ENCODE data around the gene VKORC1L1. TPM values are rescaled to one million over a fixed set of nuclear protein-coding genes. Genes with fewer than 3 reads are reported as not detected.
"Not testable (repeated sequence)": the region's sequence is repeated elsewhere in the genome, so short reads cannot be mapped to it uniquely, and the experiment has no call there.

Gene VKORC1L1
- total RNA-seq, 2 experiments from 2014 or later: 13.5 to 14.8 TPM

DNA sequence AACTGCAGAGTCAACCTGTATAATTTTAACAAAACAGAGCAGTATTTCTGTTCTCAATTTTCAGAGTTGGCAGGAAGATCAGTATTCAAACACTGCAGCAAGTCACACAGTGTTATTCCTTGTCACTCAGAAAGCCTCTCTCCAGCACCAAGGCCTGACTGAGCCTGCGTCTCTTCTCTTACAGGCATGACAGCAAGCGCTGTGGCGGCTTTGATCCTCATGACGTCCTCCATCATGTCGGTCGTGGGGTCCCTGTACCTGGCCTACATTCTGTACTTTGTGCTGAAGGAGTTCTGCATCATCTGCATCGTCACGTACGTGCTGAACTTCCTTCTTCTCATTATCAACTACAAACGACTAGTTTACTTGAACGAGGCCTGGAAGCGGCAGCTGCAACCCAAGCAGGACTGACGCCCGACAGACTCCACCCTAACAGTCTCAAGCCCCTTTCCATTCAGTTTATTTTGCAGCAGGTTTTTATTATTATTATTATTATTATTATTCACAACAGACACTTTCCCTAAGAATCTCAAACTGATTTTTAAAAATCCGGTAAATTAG lies 81.1 kb downstream of the VKORC1L1 start:
- Mint-ChIP-seq H3K36me3 (ENCODE audit: low read depth) (peaks cover 23% of the 10 kb centered on the region), H3K9me3 (ENCODE audit: insufficient read depth) (no peaks in the 10 kb centered on the region), H3K27me3 (ENCODE audit: low read depth) (no peaks in the 10 kb centered on the region), H3K4me1 (ENCODE audit: low read depth) (no peaks in the 10 kb centered on the region), H3K4me3 (no peak overlapping the region), H3K27ac (no peak overlapping the region)
- DNase-seq (no peak), ATAC-seq (no peak)
- ChIA-PET CTCF (no interaction called here), POLR2A (no interaction called here)

DNA sequence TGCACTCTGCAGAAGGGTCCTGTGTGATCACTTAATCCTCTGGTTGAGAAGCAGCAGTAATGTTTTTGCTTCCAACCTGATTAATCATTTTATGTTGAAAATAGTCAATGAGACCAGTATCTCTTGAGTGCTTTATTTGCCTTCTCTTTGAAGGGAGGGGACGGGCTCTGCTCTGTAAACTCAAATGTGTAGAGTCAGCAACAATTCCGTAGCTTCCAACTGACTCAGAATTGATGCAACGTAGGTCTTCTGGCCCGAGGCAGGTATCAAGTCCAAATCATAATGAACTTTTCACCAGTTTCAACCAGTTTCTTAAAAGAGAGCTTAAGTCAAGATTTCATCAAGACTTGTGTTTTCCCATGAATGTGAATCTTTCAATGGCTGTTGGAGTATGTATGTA lies 82.8 kb downstream of the VKORC1L1 start:
- Mint-ChIP-seq H3K36me3 (ENCODE audit: low read depth) (peaks cover 40% of the 10 kb centered on the region), H3K9me3 (ENCODE audit: insufficient read depth) (no peaks in the 10 kb centered on the region), H3K27me3 (ENCODE audit: low read depth) (no peaks in the 10 kb centered on the region), H3K4me1 (ENCODE audit: low read depth) (no peaks in the 10 kb centered on the region), H3K27ac (no peak overlapping the region), H3K4me3 (no peak overlapping the region)
- ChIA-PET CTCF (no interaction called here), POLR2A (no interaction called here)
- DNase-seq (no peak), ATAC-seq (no peak)

DNA sequence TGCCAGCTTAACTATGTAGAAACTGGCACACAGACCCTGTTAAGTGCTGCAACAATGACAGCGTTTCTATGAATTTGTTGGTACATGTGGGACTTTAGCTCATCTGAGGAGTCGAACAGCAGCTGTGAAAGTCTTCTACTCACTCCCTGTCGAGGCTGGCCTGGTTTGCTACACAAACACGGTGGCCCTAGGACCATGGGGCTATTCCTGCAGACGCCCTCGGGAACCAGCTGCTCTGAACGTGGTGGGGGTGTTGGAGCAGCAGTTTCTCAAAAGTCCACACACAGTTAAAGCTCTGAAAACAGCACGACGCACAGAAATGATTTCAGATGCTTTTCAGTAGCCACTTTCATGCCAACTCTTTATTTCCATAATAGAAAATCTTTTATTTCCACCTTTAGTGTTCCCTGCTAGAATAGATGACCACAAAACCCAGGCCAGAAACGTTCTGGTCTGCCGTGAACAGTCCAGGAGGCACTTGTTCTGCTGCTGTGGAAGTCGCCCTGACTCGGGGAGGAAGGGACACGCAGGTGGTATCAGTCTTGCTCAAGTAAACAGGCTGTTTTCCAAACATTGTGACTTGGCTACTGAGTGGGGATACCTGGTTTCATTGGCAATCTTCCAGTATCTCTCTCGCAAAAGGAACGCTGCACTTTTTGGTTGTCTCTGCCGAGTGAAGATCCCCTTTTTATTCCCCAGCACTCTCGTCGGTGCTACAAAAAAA lies 87.6 kb downstream of the VKORC1L1 start:
- DNase-seq (no peak), ATAC-seq (no peak)
- no peak overlapping the region for H3K27ac Mint-ChIP-seq
- no peaks in the 10 kb centered on the region for H3K27me3 Mint-ChIP-seq (ENCODE audit: low read depth)
- POLR2A ChIA-PET: no interaction called here
- H3K4me3 Mint-ChIP-seq: no peak overlapping the region
- H3K4me1 Mint-ChIP-seq (ENCODE audit: low read depth): no peaks in the 10 kb centered on the region
- CTCF ChIA-PET: no interaction called here
- no peaks in the 10 kb centered on the region for H3K9me3 Mint-ChIP-seq (ENCODE audit: insufficient read depth)
- peaks cover 55% of the 10 kb centered on the region for H3K36me3 Mint-ChIP-seq (ENCODE audit: low read depth)

DNA sequence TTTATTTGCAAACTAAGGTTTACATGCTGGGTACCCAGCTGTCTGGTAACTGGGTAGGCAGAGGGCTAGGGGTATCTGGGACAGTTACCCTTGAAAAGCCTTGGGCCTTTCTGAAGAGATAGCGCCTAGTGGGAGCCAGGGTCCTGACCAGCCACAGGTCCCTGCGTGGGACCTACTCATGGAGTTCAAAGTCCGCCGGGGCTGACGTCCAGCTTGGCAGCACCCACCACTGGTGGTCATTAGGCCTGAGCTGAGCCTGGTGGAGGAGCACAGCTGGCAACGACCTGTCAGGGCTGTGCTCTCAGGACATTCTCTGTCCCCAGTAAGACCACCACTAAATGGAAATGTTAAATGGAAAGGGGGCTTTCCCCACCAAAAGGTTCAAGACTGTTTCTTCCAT lies 89.2 kb downstream of the VKORC1L1 start:
- H3K9me3 Mint-ChIP-seq (ENCODE audit: insufficient read depth): no peaks in the 10 kb centered on the region
- H3K27me3 Mint-ChIP-seq (ENCODE audit: low read depth): no peaks in the 10 kb centered on the region
- H3K36me3 Mint-ChIP-seq (ENCODE audit: low read depth): peaks cover 60% of the 10 kb centered on the region
- ChIA-PET POLR2A (no interaction called here), CTCF (no interaction called here)
- H3K4me1 Mint-ChIP-seq (ENCODE audit: low read depth): no peaks in the 10 kb centered on the region
- ATAC-seq (no peak), DNase-seq (no peak)
- no peak overlapping the region for H3K4me3 Mint-ChIP-seq
- no peak overlapping the region for H3K27ac Mint-ChIP-seq

DNA sequence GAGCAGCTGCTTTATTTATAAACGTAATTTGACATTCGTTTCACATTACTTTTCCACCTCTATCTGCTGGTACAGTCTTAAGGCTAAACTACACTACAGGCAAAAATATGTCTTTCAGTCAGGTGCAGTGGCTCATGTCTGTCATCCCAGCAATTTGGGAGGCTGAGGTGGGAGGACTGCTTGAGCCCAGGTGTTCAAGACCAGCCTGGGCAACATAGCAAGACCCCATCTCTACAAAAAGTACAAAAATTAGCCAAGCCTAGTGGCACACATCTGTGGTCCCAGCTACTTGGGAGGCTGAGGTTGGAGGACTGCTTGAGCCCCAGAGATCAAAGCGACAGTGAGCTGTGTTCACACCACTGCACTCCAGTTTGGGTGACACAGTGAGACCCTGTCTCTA lies 91.8 kb downstream of the VKORC1L1 start:
- H3K4me1 Mint-ChIP-seq (ENCODE audit: low read depth); DNase-seq; CTCF ChIA-PET; H3K4me3 Mint-ChIP-seq; H3K27ac Mint-ChIP-seq; H3K9me3 Mint-ChIP-seq (ENCODE audit: insufficient read depth); H3K27me3 Mint-ChIP-seq (ENCODE audit: low read depth); ATAC-seq: not testable (repeated sequence)
- POLR2A ChIA-PET: interaction anchor here (0.7 kb wide), 1 partner anchor 25 kb away, joined by 3 read pairs; no protein-coding TSS in a partner anchor
- peaks cover 70% of the 10 kb centered on the region for H3K36me3 Mint-ChIP-seq (ENCODE audit: low read depth)

DNA sequence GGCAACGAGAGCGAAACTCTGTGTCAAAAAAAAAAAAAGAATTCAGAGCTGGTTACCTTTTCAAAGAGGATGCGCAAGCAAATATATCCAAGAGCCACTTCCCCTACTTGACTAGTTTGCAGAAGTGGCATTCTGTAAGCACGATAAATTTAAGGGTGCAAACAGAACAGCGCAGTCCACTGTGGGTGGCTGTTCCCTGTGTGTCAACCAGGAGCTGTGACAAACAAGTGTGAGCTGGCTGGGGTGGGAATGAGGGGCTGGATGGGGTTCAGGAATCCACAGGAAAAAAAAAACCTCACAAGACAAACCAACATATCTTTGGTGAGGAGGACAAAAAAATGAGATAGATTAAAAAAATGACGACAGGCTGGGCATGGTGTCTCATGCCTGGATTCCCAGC lies 93.3 kb downstream of the VKORC1L1 start:
- POLR2A ChIA-PET: no interaction called here
- no peak overlapping the region for H3K27ac Mint-ChIP-seq
- DNase-seq (no peak), ATAC-seq (no peak)
- no peaks in the 10 kb centered on the region for H3K27me3 Mint-ChIP-seq (ENCODE audit: low read depth)
- CTCF ChIA-PET: no interaction called here
- H3K9me3 Mint-ChIP-seq (ENCODE audit: insufficient read depth): no peaks in the 10 kb centered on the region
- no peaks in the 10 kb centered on the region for H3K4me1 Mint-ChIP-seq (ENCODE audit: low read depth)
- peaks cover 68% of the 10 kb centered on the region for H3K36me3 Mint-ChIP-seq (ENCODE audit: low read depth)
- no peak overlapping the region for H3K4me3 Mint-ChIP-seq

DNA sequence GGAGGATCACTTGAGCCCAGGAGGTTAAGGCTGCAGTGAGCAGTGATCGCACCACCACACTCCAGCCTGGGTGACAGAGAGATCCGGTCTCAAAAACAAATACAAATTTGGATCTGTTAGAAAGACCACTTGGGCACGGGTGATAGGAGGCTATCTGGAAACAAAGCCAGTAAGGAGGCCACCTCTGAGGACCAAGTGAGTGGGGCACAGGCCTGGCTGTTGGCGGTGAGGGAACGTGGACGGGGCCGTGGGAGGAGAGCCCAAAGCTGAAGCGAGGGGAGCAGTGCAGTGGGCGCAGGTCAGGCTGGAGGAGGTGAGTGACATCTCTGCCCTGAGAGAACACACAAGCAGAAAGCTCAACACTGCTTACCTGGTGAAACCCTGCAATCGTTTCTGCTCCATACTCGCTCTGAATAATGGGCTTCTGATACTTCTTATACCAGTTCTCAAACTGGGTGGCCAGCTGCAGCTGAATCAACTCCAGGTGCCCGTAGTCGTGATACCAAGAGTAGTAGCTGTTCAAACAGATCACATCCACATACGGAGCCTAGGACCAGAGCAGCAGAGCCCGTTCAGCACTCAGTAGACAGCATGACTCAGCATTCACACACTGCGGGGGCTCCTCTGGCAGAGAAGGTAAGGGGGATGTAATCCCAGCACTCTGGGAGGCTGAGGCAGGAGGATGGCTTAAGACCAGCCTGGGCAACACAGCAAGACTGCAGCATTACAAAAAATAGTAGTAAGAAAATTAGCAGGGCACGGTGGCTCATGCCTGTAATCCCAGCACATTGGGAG lies 94.7 kb downstream of the VKORC1L1 start:
- H3K27ac Mint-ChIP-seq: peak overlapping the region; percentile 45
- no peak for DNase-seq
- ChIA-PET CTCF (no interaction called here), POLR2A (no interaction called here)
- no peak for ATAC-seq
- H3K9me3 Mint-ChIP-seq (ENCODE audit: insufficient read depth): no peaks in the 10 kb centered on the region
- no peaks in the 10 kb centered on the region for H3K27me3 Mint-ChIP-seq (ENCODE audit: low read depth)
- peaks cover 69% of the 10 kb centered on the region for H3K36me3 Mint-ChIP-seq (ENCODE audit: low read depth)
- H3K4me3 Mint-ChIP-seq: no peak overlapping the region
- no peaks in the 10 kb centered on the region for H3K4me1 Mint-ChIP-seq (ENCODE audit: low read depth)

DNA sequence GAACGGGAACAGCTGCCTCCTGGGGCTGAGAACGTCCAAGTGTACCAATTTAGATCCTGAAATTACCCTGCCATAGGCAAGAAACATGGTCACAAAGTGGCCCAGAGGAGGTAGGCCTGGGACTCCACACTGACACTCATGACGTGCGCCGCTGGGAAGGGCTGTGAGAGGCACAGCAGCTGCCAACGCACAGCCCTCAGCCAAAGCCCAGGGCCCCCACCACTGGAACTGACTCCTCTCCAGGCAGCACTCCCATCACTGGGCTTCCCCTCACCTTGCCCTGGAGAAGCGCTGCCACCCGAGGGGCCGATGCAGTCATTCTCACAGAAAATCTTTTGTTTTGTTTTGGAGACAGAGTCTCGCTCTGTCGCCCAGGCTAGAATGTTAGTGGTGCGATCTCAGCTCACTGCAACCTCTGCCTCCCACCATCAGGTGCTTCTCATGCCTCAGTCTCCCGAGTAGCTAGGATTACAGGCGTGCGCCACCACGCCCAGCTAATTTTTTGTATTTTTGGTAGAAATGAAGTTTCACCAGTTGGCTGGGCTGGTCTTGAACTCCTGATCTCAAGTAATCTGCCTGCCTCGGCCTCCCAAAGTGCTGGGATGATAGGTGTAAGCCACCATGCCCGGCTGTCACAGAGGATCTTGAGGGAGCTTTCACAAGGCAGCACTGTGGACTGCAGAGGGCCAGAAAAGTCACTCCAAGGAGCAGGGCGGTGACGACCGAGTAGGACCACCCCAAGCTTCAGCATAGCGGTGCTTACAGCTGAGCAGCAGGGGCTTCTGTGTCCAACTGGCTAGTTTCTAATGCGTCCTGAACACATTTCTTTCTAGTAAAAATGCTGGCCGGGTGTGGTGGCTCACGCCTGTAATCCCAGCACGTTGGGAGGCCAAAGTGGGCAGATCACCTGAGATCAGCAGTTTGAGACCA lies 95.6 kb downstream of the VKORC1L1 start:
- no peaks in the 10 kb centered on the region for H3K27me3 Mint-ChIP-seq (ENCODE audit: low read depth)

DNA sequence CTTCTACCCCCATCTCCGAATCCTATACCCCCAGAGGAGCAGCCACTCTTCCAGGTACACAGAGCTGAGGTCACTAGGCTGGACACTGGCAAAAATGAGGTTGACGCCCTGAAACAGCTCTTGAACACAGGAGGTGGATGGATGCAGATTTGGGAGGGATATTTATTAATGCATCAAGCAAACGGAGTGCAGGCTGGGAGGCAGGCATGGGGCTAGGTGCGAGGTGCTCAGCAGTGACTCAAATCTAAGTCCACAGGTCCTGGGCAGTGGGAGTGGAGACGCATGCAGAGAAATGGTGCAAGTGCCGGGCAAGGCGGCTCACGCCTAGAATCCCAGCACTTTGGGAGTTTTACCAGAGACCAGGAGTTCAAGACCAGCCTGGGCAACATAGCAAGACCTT lies 98.1 kb downstream of the VKORC1L1 start:
- Mint-ChIP-seq H3K27ac (no peak overlapping the region), H3K4me1 (ENCODE audit: low read depth) (no peaks in the 10 kb centered on the region), H3K4me3 (no peak overlapping the region), H3K36me3 (ENCODE audit: low read depth) (peaks cover 65% of the 10 kb centered on the region), H3K9me3 (ENCODE audit: insufficient read depth) (no peaks in the 10 kb centered on the region), H3K27me3 (ENCODE audit: low read depth) (no peaks in the 10 kb centered on the region)
- ChIA-PET POLR2A (no interaction called here), CTCF (no interaction called here)
- no peak for DNase-seq
- no peak for ATAC-seq

More for the DNA sequence above, 95.6 kb downstream of the VKORC1L1 start:
- ATAC-seq (no peak), DNase-seq (no peak)
- no peaks in the 10 kb centered on the region for H3K9me3 Mint-ChIP-seq (ENCODE audit: insufficient read depth)
- H3K27ac Mint-ChIP-seq: no peak overlapping the region
- no peak overlapping the region for H3K4me3 Mint-ChIP-seq
- no peaks in the 10 kb centered on the region for H3K4me1 Mint-ChIP-seq (ENCODE audit: low read depth)
- peaks cover 71% of the 10 kb centered on the region for H3K36me3 Mint-ChIP-seq (ENCODE audit: low read depth)
- ChIA-PET CTCF (no interaction called here), POLR2A (no interaction called here)

DNA sequence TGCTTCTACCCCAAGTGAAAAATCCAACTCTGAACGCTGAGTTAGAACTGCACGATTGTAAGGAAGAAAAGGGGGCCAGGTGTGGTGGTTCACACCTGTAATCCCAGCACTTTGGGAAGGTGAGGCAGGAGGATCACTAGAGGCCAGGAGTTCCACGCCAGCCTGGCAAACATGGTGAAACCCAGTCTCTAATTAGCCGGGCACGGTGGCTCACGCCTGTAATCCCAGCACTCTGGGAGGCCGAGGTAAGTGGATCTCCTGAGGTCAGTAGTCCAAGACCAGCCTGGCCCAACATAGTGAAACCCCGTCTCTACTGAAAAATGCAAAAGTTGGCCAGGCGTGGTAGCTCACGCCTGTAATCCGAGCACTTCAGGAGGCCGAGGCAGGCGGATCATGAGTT lies 100.1 kb downstream of the VKORC1L1 start:
- no peak for DNase-seq
- POLR2A ChIA-PET: no interaction called here
- Mint-ChIP-seq H3K36me3 (ENCODE audit: low read depth) (peaks cover 51% of the 10 kb centered on the region), H3K27ac (no peak overlapping the region), H3K4me1 (ENCODE audit: low read depth) (no peaks in the 10 kb centered on the region), H3K9me3 (ENCODE audit: insufficient read depth) (no peaks in the 10 kb centered on the region), H3K4me3 (no peak overlapping the region), H3K27me3 (ENCODE audit: low read depth) (no peaks in the 10 kb centered on the region)
- CTCF ChIA-PET: no interaction called here
- ATAC-seq: no peak

DNA sequence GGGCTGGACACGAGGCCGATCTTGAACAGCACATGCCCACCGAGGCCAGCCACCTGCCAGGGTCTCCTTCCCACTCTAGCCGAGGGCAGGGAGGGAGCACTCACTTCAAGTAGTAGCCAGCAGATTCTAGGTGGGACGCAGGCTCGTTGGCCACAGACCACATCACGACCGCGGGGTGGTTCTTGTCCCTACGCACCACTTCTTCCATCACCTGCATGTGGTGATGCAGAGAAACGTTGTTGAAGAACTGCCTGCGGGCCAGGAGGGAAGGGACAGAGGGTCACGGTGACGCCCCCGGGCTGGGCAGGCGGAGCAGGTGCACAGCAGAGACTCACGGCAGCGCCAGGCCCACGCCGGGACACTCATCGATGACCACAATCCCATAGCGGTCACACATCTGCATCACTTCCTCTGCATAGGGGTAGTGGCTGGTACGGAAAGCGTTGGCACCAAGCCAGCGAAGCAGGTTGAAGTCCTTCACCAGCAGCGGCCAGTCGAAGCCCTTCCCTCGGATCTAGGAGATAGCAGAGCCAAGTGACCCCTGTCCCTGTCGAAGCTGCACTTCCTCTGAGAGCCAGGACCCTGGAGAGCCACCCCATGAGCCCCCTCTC lies 101.4 kb downstream of the VKORC1L1 start:
- peaks cover 3% of the 10 kb centered on the region for H3K4me1 Mint-ChIP-seq (ENCODE audit: low read depth)
- DNase-seq (no peak), ATAC-seq (no peak)
- H3K27me3 Mint-ChIP-seq (ENCODE audit: low read depth): no peaks in the 10 kb centered on the region
- peaks cover 47% of the 10 kb centered on the region for H3K36me3 Mint-ChIP-seq (ENCODE audit: low read depth)
- ChIA-PET POLR2A (no interaction called here), CTCF (no interaction called here)
- no peak overlapping the region for H3K4me3 Mint-ChIP-seq
- H3K27ac Mint-ChIP-seq: no peak overlapping the region
- H3K9me3 Mint-ChIP-seq (ENCODE audit: insufficient read depth): no peaks in the 10 kb centered on the region
